HG02852 (cell line): ENCODE data around the gene CLPX.
"Not testable (repeated sequence)": the region's sequence is repeated elsewhere in the genome, so short reads cannot be mapped to it uniquely, and the experiment has no call there.

Source experiments
- ATAC-seq: cut with Tn5 transposase; IDR thresholded peaks from one replicate; pipeline ENCODE4 v1.9.1; 2021; ENCODE audit warnings: mild to moderate bottlenecking, moderate library complexity; ENCODE audit not compliant: unreplicated experiment

The CLPX gene

DNA sequence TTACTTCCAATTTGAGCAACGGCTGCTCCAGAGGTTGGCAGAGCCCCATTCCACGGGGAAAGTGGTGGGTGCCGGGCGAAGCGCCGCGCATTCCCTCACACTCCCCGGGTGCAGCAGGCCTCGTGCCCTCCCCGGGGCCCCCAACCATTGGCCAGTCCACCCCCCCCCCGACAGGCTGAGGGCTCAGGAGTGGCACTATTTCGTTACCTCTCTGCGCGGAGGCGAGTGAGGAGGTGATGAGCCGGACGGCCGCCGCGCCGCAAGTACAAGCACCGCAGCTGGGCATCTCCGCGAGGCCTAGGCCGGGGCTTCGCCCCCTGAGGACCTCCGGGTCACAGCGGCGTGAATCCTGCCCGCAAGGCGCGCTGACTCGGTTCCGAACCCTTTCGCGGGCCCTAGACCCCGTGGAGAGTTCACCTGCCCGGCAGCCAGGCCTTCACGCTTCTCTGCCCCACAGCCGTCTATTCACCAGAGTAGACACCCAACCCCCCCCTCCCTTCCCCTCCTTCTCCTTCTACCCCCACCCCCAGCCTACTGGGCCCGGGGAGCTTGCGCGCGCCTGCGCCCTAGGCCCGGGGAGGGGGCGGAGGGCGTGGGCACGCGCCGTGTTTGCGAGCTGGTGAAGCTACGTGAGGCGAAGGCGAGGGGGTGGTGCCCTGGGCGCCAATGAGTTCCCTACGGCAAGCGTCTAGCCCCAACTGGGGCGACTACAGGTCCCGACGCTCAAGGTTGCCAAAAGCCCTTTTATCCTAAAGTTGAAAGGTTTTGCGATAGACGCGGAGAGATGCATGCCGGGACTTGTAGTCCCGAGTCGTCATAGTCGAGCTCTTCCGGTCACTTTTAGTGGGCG lies at the start of gene CLPX:
Gene CLPX, minus strand, starts transcription at position 475 of the 850 bp plus-strand sequence. Its CDS starts 189 bp downstream, at position 286.
- peak; percentile 66 for ATAC-seq

DNA sequence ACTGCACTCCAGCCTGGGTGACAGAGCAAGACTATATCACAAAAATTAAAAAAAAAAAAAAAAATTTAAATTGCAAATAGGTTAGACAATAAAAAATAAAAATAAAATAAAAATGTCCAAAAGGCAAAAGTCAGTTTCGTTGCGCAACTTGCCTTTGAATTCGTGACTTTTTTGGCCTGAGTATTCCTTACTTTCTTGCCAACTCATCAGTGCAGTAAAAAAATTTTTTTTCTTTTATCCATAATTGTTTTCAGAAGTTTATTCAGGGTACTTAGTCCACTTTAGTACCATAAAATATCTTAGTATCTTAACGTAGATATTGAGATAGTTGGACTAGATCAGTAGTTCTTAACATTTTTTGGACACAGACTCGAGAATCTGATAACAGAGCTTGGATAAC lies 48.6 kb upstream of the CLPX start:
- ATAC-seq, result no peak

DNA sequence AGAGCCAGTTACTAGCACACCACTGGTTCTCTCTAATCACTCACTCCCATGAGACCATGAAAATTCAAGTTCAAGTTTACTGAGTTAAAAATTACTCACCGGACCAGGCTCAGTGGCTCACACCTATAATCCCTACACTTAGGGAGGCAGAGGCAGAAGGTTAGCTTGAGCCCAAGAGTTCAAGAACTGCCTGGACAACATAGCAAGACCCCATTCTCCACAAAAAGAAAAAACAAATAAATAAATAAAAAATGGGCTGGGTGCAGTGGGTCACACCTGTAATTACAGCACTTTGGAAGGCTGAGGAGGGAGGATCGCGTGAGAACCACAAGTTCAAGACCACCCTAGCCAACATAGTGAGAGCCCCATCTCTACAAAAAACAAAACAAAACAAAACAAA lies 47.4 kb upstream of the CLPX start:
- no peak for ATAC-seq

DNA sequence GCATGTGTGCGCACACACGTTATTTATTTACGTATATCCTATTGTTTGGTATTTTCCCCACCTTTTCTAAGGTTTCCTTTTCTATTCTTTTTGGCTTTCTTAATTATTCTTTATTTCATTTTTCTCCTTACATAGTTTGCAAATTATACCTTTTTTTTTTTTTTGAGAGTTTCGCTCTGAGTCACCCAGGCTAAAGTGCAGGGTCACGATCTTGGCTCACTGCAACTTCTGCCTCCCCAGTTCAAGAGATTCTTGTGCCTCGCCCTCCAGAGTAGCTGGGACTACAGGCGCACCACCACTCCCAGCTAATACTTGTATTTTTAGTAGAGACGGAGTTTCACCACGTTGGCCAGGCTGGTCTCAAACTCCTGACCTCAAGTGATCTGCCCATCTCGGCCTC lies 46.2 kb upstream of the CLPX start:
- no peak for ATAC-seq

DNA sequence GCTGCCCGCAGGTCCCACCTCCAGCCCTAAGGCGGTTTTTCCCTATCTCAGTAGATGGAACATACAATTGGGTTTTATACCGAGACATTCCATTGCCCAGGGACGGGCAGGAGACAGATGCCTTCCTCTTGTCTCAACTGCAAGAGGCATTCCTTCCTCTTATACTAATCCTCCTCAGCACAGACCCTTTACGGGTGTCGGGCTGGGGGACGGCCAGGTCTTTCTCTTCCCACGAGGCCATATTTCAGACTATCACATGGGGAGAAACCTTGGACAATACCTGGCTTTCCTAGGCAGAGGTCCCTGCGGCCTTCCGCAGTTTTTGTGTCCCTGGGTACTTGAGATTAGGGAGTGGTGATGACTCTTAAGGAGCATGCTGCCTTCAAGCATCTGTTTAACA lies 41.8 kb upstream of the CLPX start:
- ATAC-seq, result not testable (repeated sequence)

DNA sequence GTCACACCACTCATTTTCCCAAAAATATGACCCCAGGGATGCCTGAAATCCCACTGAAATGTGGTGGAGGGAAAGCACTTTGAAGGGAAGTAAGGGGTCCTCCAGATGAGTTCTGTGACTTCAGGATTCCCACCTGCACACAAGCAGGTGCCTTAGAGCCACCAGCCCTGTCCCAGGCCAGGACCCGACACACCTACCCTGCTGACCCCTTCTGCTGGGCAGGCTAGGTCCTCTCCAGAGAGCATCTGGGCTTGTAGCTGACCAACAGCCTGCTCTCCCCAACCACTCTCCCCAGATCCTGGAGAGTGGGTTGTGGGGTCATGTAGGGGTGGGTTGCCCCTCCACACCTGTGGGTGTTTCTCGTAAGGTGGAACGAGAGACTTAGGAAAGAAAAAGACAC lies 41.1 kb upstream of the CLPX start:
- ATAC-seq, result no peak

DNA sequence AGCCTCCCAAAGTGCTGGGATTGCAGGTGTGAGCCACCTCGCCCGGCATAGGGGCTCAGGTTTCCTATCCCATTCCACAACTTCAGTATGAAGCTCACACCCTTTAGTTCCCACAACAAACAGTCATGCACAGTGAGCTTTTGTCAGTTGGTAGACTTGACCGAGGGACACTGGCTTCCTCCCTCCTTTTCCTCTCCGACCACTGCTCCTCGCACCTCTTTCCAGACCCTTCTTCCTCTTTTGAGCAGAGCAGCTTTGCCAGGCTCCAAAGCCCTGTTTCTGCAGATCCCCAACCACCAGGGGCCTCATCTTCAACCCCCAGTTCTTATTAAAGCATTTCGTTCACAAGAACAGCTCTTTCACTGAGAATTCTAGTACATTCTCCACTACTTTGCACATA lies 38.9 kb upstream of the CLPX start:
- ATAC-seq, result no peak

DNA sequence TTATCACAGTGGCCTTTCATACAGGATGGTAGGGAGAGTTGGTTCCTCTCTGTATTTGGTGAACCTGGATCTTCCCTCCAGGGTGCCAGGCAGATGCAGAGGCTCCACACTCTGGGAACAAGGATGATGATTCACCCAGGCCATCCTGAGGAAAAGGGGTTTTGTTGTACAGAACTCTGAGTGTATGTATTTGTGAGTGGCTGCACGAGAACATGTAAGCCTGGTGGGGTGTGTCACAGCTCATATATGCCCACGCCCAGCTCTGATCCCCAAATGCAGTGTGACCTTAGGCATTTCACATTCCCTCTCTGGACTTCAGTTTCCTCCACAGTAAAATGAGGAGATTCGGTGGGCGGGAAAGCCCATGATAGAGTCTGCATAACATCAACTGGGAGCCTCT lies 37.7 kb upstream of the CLPX start:
- no peak for ATAC-seq

DNA sequence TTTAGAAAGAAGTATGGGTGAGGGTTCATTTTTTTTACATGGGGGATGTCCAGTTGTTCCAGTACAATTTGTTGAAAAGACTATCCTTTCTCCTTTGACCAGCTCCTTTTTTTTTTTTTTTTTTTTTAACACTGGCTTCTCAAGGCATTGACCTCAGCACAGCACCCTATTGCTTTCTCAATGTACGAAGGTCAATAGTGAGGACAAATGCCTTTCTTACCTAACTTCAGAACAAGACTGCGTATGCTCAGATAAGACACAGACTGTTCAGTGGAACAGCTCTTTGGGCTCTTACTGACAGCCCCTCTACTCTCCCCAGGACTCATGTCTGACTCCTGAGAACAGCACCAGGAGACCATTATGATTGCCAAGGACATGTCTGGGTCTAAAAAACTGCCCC lies 36.6 kb upstream of the CLPX start:
- ATAC-seq, result no peak

DNA sequence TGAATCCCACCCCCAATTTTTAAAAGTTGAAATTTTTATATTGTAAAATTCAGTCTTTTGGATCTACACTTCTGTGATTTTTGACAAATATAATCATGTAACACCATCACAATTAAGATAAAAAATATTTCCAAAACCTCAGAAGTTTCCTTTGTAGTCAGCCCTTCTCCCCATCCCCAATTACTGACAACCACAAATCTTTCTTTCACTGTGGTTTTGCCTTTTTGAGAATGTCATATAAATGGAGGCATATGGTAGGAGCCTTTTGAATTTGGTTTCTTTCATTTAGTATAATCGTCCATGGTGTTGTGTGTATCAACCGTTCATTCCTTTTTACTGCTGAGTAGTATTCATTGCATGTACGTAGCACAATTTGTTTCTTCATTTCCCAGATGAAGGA lies 34.0 kb upstream of the CLPX start:
- ATAC-seq, result no peak

DNA sequence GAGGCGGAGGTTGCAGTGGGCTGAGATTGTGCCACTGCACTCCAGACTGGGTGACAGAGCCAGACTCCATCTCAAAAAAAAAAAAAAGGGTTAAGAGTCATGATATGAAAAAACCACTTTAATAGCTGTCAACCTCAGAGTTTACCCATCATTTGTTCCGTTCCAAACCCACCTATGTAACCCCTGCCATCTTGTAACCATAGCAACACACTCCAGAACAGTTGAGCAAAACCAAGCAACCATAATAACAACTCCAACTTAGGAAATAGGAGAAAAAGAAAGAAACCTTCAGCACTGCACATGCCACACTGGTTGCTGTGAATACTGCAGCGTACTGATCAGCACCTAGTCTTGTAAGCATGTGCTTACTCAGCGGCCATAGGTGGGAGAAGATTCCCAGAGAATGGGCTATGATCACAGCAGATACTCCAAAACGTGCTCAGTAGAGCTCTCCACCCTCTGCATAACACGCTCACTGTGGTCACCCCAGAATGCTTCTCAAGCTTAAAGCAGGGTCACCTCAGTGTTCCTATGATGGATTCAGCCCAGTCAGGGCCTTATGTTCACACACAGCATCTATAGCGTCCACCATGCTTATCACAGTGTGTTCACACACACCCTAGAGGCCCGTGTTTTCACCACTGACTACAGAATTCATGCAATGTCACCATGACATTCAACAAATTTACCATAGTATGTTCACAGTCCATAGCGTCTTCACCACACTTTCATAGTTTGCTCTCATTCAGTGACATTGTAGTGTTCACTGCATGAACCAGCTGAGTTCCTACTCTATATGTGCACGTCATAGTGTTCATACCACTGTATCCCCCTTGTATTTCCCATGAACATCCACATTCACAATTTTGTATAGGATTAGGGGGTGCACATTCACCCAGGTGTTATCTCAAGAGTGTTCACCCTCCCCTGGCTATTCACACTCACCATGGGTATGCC lies 32.7 kb upstream of the CLPX start:
- ATAC-seq, result no peak

DNA sequence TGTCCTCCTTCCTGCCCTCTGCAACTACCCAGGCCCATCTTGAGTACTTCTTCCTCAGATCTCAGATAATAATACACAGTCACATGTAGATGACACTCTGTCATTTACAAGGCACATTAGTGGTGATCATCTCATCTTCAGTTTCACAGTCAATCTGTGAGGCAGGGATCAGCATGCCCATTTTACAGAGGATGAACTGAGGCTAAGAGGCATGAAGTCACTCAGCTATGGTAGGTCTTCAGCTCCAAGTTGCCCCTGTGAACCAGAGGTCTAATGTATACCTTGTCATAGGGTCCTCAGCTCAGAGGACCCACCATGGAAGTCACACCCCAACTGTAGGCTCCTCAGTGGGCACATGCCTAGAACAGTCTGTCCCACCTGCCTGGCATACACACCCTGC lies 30.4 kb upstream of the CLPX start:
- no peak for ATAC-seq

DNA sequence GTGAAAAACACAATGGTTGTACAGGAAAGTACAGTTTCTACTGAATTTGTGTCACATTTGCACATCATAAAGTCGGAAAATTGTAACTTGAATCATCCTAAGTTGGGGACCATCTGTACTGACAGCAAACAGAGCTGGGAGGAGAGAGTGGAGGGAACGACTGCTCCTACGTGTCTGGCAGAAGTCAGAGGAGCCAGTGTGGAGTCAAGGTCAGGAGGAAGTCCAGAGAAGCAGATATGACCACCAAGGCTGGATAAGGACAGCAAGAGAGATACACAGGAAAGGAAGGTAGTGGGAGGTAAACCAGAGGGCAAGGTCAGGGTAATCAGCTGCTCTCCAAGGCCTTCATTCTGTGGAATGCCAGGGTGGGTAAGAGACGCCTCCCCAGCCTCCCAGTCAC lies 28.9 kb upstream of the CLPX start:
- no peak for ATAC-seq

DNA sequence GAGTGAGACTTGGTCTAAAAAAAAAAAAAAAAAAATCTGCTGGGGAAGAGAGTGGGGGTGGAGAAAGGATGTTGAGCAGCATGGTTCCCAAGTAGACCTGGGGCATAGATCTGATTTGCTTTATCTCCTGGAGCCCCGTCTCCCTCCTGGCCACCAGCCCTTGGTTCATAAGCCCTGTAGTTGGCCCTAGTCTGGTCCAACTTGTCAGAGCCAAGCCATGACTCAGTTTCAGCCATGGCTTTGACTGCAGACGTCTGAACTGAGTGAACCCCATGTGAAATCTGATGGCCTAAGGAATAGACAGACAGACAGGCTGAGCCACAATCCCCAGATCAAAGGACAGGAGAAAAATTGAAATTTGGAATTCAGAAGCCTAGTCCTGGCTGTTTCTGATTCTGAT lies 28.1 kb upstream of the CLPX start:
- no peak for ATAC-seq

DNA sequence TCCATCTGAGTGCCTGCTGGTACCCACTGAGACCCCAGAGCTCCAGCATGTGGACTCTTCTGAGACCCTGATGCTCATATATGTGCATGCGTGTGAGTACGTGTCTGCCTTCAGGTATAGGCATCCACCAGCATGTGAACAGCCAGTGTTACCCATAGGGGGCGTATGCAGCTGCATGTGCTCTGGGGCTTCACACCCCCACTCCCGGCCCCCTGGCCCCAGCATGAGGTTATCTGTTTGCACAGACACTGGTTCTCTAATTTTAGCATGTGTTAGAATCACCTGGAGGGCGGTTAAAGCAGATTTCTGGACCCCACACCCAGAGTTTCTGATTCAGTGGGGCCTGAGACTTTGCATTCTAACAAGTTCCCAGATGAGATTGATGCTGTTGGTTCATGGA lies 27.0 kb upstream of the CLPX start:
- ATAC-seq, result no peak

DNA sequence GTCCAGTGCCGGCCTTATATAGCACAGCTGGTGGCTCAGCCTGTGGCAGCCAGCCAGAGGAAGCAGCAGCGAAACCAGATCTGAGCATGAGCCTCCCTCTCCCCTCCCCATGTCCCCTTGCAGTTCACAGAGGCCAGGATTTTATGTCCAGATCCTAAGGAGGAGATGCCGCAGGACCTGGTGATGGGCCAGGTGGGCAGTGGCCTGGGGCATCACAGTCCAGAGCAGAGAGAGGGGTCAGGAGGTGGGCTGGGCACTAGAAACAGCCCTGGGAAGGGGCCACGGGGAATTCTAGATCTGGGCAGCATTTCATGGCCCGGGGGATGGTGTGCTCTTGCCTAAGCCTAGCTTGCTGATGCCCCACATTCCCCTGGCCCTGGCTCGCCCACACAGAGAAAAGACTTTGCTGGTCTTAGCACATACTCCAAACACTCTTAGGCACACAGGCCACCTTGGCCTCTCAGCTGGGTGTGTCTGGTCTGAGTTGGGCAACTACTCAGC lies 26.4 kb upstream of the CLPX start:
- no peak for ATAC-seq

DNA sequence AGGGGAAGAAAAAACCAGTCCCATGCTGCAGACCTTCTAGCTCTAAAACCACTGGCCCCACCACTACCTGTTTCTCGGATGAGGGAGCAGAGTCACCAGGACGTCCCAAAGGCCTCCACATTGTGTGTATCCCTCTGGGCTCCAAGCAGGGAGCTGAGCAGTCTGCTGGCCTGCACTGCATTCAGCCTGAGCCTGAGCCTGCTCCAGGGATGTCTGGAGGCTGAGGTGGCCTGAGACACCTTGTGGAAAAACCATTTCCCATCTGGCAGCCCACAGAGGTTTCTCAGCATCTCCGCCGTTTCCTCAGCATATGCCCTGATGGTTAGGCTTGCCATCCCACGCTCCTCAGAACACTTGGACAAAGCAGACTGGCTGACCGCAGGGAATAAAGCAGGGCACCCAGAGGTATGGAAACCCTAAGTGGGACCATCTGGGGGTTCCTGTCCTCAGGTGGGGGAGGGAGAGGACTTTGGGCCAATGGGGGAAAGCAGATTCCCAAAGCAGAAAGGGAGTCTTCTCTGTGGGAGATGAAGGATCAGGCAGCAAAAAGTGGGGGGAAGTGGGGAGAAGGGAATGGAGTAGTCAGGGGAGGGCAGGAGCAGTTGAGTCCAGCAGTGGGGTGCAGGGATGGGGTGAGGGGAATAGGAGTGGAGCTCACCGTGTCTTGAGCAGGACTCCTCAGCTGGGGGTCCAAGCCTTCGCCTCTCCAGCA lies 25.8 kb upstream of the CLPX start, which contains the start of gene CILP:
Gene CILP, minus strand, starts transcription at position 704 of the 712 bp plus-strand sequence. CDS start 1,718 bp downstream, outside the sequence.
- ATAC-seq, result no peak

DNA sequence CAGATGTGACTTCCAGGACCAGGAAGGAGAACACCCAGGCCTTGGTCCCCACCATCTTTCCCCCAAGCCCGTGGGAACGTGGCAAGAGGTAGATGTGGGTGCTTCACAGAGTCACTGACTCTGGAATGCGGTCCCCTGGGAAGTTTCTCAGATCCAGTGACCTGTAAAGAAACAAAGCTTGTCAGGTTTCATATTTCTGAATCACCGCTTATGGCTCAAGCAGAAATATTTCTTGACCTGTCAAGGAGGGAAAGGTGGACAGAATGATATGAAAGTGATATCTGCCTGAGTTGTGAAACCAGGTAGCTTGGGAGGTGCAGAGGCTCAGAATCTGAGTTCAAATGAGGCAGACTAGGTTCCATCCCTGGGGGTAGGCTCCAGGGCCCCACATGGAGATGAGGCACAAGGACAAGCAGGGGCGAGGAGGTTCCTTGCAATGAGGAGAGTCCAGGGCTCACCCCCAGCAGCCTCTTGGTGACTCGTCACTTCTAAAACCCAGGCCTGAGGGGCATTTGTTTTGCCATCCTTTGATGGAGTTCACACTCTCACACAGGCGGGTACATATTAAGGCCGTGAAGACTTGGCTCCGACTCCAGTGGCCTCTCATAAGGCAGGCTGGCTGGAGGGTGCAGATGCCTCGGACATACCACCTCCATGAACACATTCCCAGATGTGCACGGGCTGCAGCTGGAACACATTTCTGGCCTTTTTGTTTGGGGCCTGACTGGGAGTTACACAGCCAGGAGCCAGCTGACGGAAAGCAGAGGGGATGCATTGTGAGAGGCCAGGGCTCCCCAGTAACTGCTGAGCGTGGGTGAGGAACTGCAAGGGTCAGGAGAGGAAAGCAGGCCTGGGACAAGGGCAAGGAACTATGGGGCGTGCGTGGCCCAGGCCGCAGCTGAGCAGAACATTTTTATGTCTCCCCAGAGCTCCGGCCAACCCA lies 24.8 kb upstream of the CLPX start:
- no peak for ATAC-seq

DNA sequence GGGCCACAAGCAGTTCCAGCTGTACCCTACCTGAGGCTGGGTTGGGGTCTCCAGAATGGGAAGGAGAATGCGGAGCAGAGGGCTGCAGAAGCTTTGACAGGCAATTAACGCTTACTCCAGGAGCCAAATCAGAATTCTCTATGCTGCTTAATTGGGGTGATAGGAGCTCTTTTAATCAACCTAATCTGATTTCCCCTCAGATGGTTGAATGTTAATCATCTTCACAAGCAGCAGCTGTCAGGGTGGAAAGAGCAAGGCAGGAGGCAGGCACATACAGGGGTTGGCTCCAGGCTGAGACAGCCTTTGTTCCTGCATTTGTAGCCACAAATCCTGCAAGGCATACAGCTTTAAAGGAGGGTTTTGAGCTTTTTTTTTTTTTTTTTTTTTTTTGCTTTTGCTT lies 23.5 kb upstream of the CLPX start:
- no peak for ATAC-seq
